Breast epithelium (tissue), 3 donors: ENCODE data around the gene CELA1.

Source experiments
- CTCF ChIP-seq, 3 donors: fragments of 450-650 bp; IDR thresholded peaks; one replicate each; pipeline ENCODE4 v1.5.1; 2016 to 2017; ENCODE audit warnings: antibody characterized with exemption in 3 of 3, mild to moderate bottlenecking in 3 of 3, moderate library complexity in 3 of 3
- POLR2A ChIP-seq: fragments of 450-650 bp; IDR thresholded peaks from one replicate; pipeline ENCODE4 v1.6.1; 2016; ENCODE audit warnings: antibody characterized with exemption, mild to moderate bottlenecking, moderate library complexity
- POLR2AphosphoS5 ChIP-seq, 3 donors: sonication (generic); formaldehyde crosslinking; IDR thresholded peaks; one replicate each; pipeline ENCODE4 v1.6.1; 2017; ENCODE audit warnings: antibody characterized with exemption in 3 of 3

GRCh38 chr12:51330186-51330585, 16.3 kb downstream of the CELA1 start:
- no peak for TF ChIP-seq CTCF (IDR thresholded peaks at IDR 0.05)
- TF ChIP-seq POLR2AphosphoS5 (IDR thresholded peaks at IDR 0.05) = no peak
- TF ChIP-seq POLR2A = no peak
